GM13977 (cell line): ENCODE data around the gene CHD9.

Experiments used
- DNase-seq: peaks from one replicate; pipeline ENCODE4 v3.0.0; 2012; ENCODE audit warnings: low spot score
- CTCF ChIP-seq: IDR thresholded peaks from 2 replicates; pipeline ENCODE4 v1.5.1; 2012; ENCODE audit warnings: mild to moderate bottlenecking, control low read depth; ENCODE audit not compliant: insufficient read depth; ENCODE audit errors: extremely low read depth, missing control alignments
- in situ Hi-C: fragments of 300-500 bp; cut with MboI; formaldehyde crosslinking; loops from one replicate; pipeline ENCODE4 v1.12.0; 2022; ENCODE audit warnings: low sequenced_read_pairs, low pct_unique_long_range_greater_than_20kb, mixed read lengths, inconsistent platforms; ENCODE audit not compliant: unreplicated experiment

CHD9 gene

GRCh38 chr16:53081686-53082407 is 27.1 kb downstream of the CHD9 start:
- no peak for TF ChIP-seq CTCF
- no peak for DNase-seq
- in situ Hi-C loops = no loop called here

- TF ChIP-seq CTCF = no peak
- DNase-seq = no peak
- in situ Hi-C loops = no loop called here
Measured at GRCh38 chr16:53082509-53082908, 27.7 kb downstream of the CHD9 start.

GRCh38 chr16:53083119-53083518 is 28.3 kb downstream of the CHD9 start:
- in situ Hi-C loops = no loop called here
- no peak for TF ChIP-seq CTCF
- DNase-seq = no peak

GRCh38 chr16:53084141-53084541 is 29.4 kb downstream of the CHD9 start:
- in situ Hi-C loops = no loop called here
- DNase-seq = no peak
- no peak for TF ChIP-seq CTCF

- no peak for TF ChIP-seq CTCF
- DNase-seq = no peak
- in situ Hi-C loops = no loop called here
Measured at GRCh38 chr16:53084746-53085334, 30.0 kb downstream of the CHD9 start.

GRCh38 chr16:53085369-53085843 is 30.6 kb downstream of the CHD9 start:
- in situ Hi-C loops = no loop called here
- TF ChIP-seq CTCF = no peak
- no peak for DNase-seq
